CD14-positive monocyte (primary cell): ENCODE measurements around the gene B4GALT2. TPM values are rescaled to one million over a fixed set of nuclear protein-coding genes. Genes with fewer than 3 reads are reported as not detected.
A peak's percentile ranks its signal among the peaks of the same experiment; 100 is the strongest.

Experiments used
- DNase-seq, 3 donors: peaks; one replicate each; pipeline ENCODE4 v3.0.0-alpha.2; 2011 to 2022
- H2AFZ ChIP-seq: 2 replicates; pipeline ENCODE4 v1.6.0; 2012; ENCODE audit warnings: mild to moderate bottlenecking, low read depth, low read length, inconsistent platforms; ENCODE audit not compliant: insufficient read depth, poor library complexity, severe bottlenecking
- H3K27ac ChIP-seq, 2 donors: 1 replicate in 1 of 2; 2 replicates in 1 of 2; pipeline ENCODE4 v1.5.1; 2012 to 2013; ENCODE audit warnings: low read length in 2 of 2, control low read depth in 1 of 2, inconsistent platforms in 1 of 2, low read depth in 1 of 2, mild to moderate bottlenecking in 1 of 2
- H3K27me3 ChIP-seq, 2 donors: one replicate each; pipeline versions ENCODE4 v1.6.0 to v1.6.1; 2011 to 2013; ENCODE audit warnings: low read length in 2 of 2; ENCODE audit not compliant: control insufficient read depth in 2 of 2, insufficient read depth in 2 of 2
- H3K36me3 ChIP-seq, 2 donors: replicated peaks in 1 of 2; 1 replicate in 1 of 2; 2 replicates in 1 of 2; pipeline versions ENCODE4 v1.5.1 to v1.6.1; 2012 to 2013; ENCODE audit warnings: low read length in 2 of 2, control low read depth in 1 of 2, inconsistent platforms in 1 of 2, mild to moderate bottlenecking in 1 of 2; ENCODE audit not compliant: insufficient read depth in 2 of 2, control insufficient read depth in 1 of 2
- H3K4me1 ChIP-seq, 2 donors: 1 replicate in 1 of 2; 2 replicates in 1 of 2; pipeline versions ENCODE4 v1.5.1 to v1.6.1; 2012 to 2013; ENCODE audit warnings: low read length in 2 of 2, control low read depth in 1 of 2, inconsistent platforms in 1 of 2, mild to moderate bottlenecking in 1 of 2, moderate library complexity in 1 of 2; ENCODE audit not compliant: insufficient read depth in 2 of 2, control insufficient read depth in 1 of 2
- H3K4me2 ChIP-seq: replicated peaks from 2 replicates; pipeline ENCODE3; 2012; ENCODE audit warnings: low read length, moderate library complexity, mild to moderate bottlenecking; ENCODE audit not compliant: poor library complexity, severe bottlenecking; ENCODE audit errors: extremely low read depth
- H3K4me3 ChIP-seq, 3 experiments: fragments of 200-600 bp in 1 of 3; sonication (generic) in 1 of 3; replicated peaks in 1 of 3; 1 replicate in 2 of 3; 2 replicates in 1 of 3; pipeline ENCODE4 v1.5.1; 2011 to 2013; ENCODE audit warnings: low read length in 3 of 3, mild to moderate bottlenecking in 3 of 3, control low read depth in 2 of 3, low read depth in 2 of 3, inconsistent platforms in 1 of 3, moderate library complexity in 1 of 3
- H3K79me2 ChIP-seq: 2 replicates; pipeline ENCODE4 v1.6.0; 2012; ENCODE audit warnings: mild to moderate bottlenecking, control low read depth, inconsistent platforms, low read length, moderate library complexity; ENCODE audit not compliant: insufficient read depth
- H3K9ac ChIP-seq: 2 replicates; pipeline ENCODE4 v1.6.0; 2017; ENCODE audit warnings: low read length, mild to moderate bottlenecking; ENCODE audit not compliant: insufficient read depth, poor library complexity, severe bottlenecking
- H3K9me3 ChIP-seq, 2 donors: replicated peaks in 1 of 2; 1 replicate in 1 of 2; 2 replicates in 1 of 2; pipeline versions ENCODE4 v1.5.1 to v1.6.1; 2012 to 2013; ENCODE audit warnings: low read length in 2 of 2, control low read depth in 1 of 2; ENCODE audit not compliant: control insufficient read depth in 1 of 2, insufficient read depth in 1 of 2
- H4K20me1 ChIP-seq: 2 replicates; pipeline ENCODE4 v1.6.0; 2012; ENCODE audit warnings: mild to moderate bottlenecking, low read length, control low read depth, moderate library complexity; ENCODE audit not compliant: insufficient read depth
- H3K27ac Mint-ChIP-seq, 7 donors: one replicate each; pipeline ENCODE4 v1.8.0; 2020; ENCODE audit warnings: mild to moderate bottlenecking in 7 of 7, mixed read lengths in 7 of 7, moderate library complexity in 6 of 7, inconsistent platforms in 2 of 7
- H3K27me3 Mint-ChIP-seq, 3 donors: one replicate each; pipeline ENCODE4 v1.8.0; 2021 to 2022; ENCODE audit warnings: low read depth in 3 of 3, mild to moderate bottlenecking in 3 of 3, mixed read lengths in 3 of 3, moderate library complexity in 3 of 3, inconsistent platforms in 1 of 3
- H3K36me3 Mint-ChIP-seq, 2 donors: one replicate each; pipeline ENCODE4 v1.8.0; 2020; ENCODE audit warnings: mixed read lengths in 2 of 2, inconsistent platforms in 1 of 2, mild to moderate bottlenecking in 1 of 2
- H3K4me1 Mint-ChIP-seq: one replicate; pipeline ENCODE4 v1.8.0; 2020; ENCODE audit warnings: mild to moderate bottlenecking, mixed read lengths
- H3K4me3 Mint-ChIP-seq, 2 donors: one replicate each; pipeline ENCODE4 v1.8.0; 2020; ENCODE audit warnings: mild to moderate bottlenecking in 2 of 2, mixed read lengths in 2 of 2, moderate library complexity in 1 of 2
- H3K9me3 Mint-ChIP-seq, 7 donors: one replicate each; pipeline ENCODE4 v1.8.0; 2020 to 2022; ENCODE audit warnings: mixed read lengths in 7 of 7, mild to moderate bottlenecking in 6 of 7, moderate library complexity in 6 of 7, inconsistent platforms in 2 of 7
- WGBS: methylation state at CpG from one replicate; pipeline ENCODE4 v1.1.5; 2013; ENCODE audit warnings: missing lambda C conversion rate; ENCODE audit not compliant: insufficient coverage; 5-methylcytosine and 5-hydroxymethylcytosine counted together
- intact Hi-C, 2 donors: fragments of 100-400 bp; cut with micrococcal nuclease; formaldehyde crosslinking; loops; one replicate each; pipeline versions ENCODE4 v1.15.0 to v1.15.1; 2023
- polyA plus RNA-seq, 3 donors: library from polyadenylated mRNA; depleted of rRNA in 1 of 3; unstranded in 2 of 3; stranded (reverse) in 1 of 3; fragments of 300-500 nt in 2 of 3; fragments of >200 nt in 1 of 3; fragmentation: Illumina TruSeq in 2 of 3; gene quantifications; 1 replicate in 2 of 3; 2 replicates in 1 of 3; pipeline ENCODE4 v1.2.3, GENCODE V29; 2012 to 2021
- TF ChIP-seq, protein P1 (sequence below): fragments of 200-600 bp; IDR thresholded peaks from one replicate; pipeline ENCODE4 v1.8.0; 2022; ENCODE audit warnings: antibody characterized with exemption, mild to moderate bottlenecking

The B4GALT2 gene
- polyA plus RNA-seq, 3 donors, result 0.30 to 0.35 TPM; not detected in 1

DNA sequence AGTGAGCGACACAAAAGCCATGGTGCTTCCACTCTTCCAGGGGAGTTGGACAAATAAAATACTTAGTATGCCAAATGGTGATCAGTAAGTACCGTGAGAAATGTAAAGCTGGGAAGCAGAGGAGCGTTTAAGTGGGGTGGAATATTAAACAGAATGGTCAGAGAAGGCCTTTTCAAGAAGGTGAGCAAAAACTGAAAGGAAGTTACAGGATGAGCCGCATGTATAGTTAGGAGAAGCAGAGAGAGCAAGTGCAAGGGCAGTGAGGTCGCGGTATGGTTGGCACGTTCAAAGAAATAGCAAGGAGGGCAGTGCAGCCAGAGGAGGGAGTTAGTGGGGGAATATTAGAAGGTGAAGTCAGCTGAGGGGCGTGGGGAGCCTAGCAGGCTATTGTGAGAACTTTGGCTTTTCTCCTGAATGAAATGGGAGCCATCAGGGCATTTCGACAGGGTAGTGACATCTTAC lies 5.0 kb upstream of the B4GALT2 start:
- Mint-ChIP-seq H3K36me3 (peaks cover 35 to 42% of the 10 kb centered on the region in 2 donors), H3K27me3 (peaks cover 2 to 8% (median 2%) of the 10 kb centered on the region in 3 donors), H3K4me1 (peaks cover 56% of the 10 kb centered on the region), H3K9me3 (peaks cover 0 to 1% (median 0%) of the 10 kb centered on the region in 7 donors), H3K4me3 (peak overlapping the region; percentile 98 to 99), H3K27ac (peak overlapping the region; percentile 95 to 97 (median 96))
- Histone ChIP-seq H3K9ac (peak overlapping the region; percentile 100), H3K79me2 (peaks cover 48% of the 10 kb centered on the region), H3K4me2 (peak overlapping the region; percentile 79), H3K9me3 (no peaks in the 10 kb centered on the region), H3K4me1 (peaks cover 48 to 61% of the 10 kb centered on the region in 2 donors), H3K4me3 (peak overlapping the region; percentile 86 to 98 (median 97)), H3K27me3 (no peaks in the 10 kb centered on the region), H2AFZ (peak overlapping the region; percentile 99), H3K27ac (peak overlapping the region; percentile 24 to 99), H3K36me3 (peaks cover 25 to 37% of the 10 kb centered on the region in 2 donors), H4K20me1 (peaks cover 41% of the 10 kb centered on the region)
- TF ChIP-seq, protein P1, sequence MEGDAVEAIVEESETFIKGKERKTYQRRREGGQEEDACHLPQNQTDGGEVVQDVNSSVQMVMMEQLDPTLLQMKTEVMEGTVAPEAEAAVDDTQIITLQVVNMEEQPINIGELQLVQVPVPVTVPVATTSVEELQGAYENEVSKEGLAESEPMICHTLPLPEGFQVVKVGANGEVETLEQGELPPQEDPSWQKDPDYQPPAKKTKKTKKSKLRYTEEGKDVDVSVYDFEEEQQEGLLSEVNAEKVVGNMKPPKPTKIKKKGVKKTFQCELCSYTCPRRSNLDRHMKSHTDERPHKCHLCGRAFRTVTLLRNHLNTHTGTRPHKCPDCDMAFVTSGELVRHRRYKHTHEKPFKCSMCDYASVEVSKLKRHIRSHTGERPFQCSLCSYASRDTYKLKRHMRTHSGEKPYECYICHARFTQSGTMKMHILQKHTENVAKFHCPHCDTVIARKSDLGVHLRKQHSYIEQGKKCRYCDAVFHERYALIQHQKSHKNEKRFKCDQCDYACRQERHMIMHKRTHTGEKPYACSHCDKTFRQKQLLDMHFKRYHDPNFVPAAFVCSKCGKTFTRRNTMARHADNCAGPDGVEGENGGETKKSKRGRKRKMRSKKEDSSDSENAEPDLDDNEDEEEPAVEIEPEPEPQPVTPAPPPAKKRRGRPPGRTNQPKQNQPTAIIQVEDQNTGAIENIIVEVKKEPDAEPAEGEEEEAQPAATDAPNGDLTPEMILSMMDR, result no peak
- 36% methylated on average over 9 of the region's 9 CpGs for WGBS
- no peak for DNase-seq
- intact Hi-C loops, result loop anchor here (1.0 to 10.0 kb wide), 4 partner anchors 27 to 381 kb away; partner anchors contain the start of genes IPO13 (in 2 of the 2), ERI3 (in 1 of the 2) and KDM4A (in 1 of the 2)

DNA sequence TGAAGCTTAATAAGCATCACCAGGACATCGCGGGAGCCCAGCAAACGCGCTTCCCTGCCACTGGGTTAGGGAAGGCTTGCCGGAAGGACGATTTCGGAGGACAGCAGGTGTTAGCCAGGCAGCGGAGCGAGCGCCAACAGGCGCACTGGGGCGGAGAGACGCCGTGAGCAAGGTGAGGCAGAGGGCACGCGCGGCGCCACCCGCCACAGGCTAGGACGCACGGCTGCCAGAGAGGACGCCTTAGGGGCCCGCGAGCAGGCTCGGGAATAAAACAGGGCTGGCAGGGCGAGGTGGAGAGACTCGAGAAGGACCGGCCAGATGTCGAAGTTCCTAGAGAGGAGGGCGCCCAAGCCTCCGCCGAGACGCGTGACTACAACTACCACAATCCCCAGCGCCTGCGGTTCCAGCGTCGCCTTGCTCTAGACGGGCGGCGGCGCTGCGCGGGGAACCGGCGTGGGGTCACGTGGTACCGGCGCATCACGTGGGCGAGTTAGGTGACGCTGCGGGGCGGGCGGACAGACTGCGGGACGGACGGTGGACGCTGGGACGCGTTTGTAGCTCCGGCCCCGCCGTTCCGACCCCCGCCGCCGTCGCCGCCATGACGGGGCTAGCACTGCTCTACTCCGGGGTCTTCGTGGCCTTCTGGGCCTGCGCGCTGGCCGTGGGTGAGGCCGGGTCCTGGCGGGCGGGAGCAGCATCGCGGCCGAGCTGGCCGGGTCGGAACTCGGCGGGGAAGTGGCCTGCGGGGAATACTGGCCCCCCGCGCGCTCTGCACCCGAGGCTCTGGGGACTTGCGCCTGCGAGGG lies 4.4 kb upstream of the B4GALT2 start, which contains the start of gene ATP6V0B:
Gene ATP6V0B, plus strand, starts transcription at position 518 of the 806 bp plus-strand sequence. Its CDS starts 81 bp downstream, at position 599.
- peak within 1 kb of the TSS; percentile 100 for H3K9ac ChIP-seq
- H3K4me2 ChIP-seq, result peak within 1 kb of the TSS; percentile 79
- H3K4me3 ChIP-seq, result peak within 1 kb of the TSS; percentile 86 to 98 (median 97)
- no peaks in the 10 kb centered on the region for H3K27me3 ChIP-seq
- peaks cover 41% of the 10 kb centered on the region for H4K20me1 ChIP-seq
- H3K4me1 ChIP-seq, result peaks cover 50 to 59% of the 10 kb centered on the region in 2 donors
- peaks cover 48% of the 10 kb centered on the region for H3K79me2 ChIP-seq
- peak within 1 kb of the TSS; percentile 97 to 99 for H3K27ac ChIP-seq
- H2AFZ ChIP-seq, result peak within 1 kb of the TSS; percentile 99
- under 1% methylated on average over 85 of the region's 93 CpGs for WGBS
- Mint-ChIP-seq H3K9me3 (peaks cover 0 to 1% (median 0%) of the 10 kb centered on the region in 7 donors), H3K36me3 (peaks cover 35 to 42% of the 10 kb centered on the region in 2 donors), H3K4me3 (peak within 1 kb of the TSS; percentile 98 to 99), H3K4me1 (peaks cover 53% of the 10 kb centered on the region), H3K27me3 (peaks cover 2 to 8% (median 2%) of the 10 kb centered on the region in 3 donors), H3K27ac (peak within 1 kb of the TSS; percentile 95 to 97 (median 96))
- H3K36me3 ChIP-seq, result peaks cover 25 to 37% of the 10 kb centered on the region in 2 donors
- H3K9me3 ChIP-seq, result no peaks in the 10 kb centered on the region
- peak; percentile 94 to 95 (median 94) for DNase-seq
- TF ChIP-seq, protein P1, result peak; percentile 21
- intact Hi-C loops, result loop anchor here (1.0 to 10.0 kb wide), 4 partner anchors 28 to 380 kb away; partner anchors contain the start of genes IPO13 (in 2 of the 2), ERI3 (in 1 of the 2) and KDM4A (in 1 of the 2)
